ENCODE results near the gene HSPA12A.

The HSPA12A gene

GRCh38 chr10:116741391-116742351, 695 bp downstream of the HSPA12A start:
- Histone ChIP-seq H3F3A (ENCODE audit: insufficient read depth, low read length) (no peaks in the 10 kb centered on the region), H3K9me3 (replicated peaks; ENCODE audit: insufficient read depth, low read length) (no peaks in the 10 kb centered on the region), H3K9ac (ENCODE audit: low read length) (peak overlapping the region; percentile 16; the same call in 1 of the 2 replicates), H3K4me1 (ENCODE audit: low read length) (peaks cover 3% of the 10 kb centered on the region; the same call in 1 of the 2 replicates), H3K4me2 (ENCODE audit: low read depth, low read length) (peak overlapping the region; percentile 72; the same call in 1 of the 2 replicates), H2AFZ (ENCODE audit: low read length) (peak overlapping the region; percentile 38; the same call in 1 of the 2 replicates), H3K36me3 (replicated peaks; ENCODE audit: insufficient read depth, low read length) (no peaks in the 10 kb centered on the region), H3K9me2 (replicated peaks; ENCODE audit: insufficient read depth, low read length) (no peaks in the 10 kb centered on the region), H3K27ac (ENCODE audit: low read length) (no peak overlapping the region), H3K27me3 (replicated peaks; ENCODE audit: insufficient read depth, low read length) (peaks cover 6% of the 10 kb centered on the region; the same call in 1 of the 2 replicates), H4K20me1 (ENCODE audit: insufficient read depth, low read length) (no peaks in the 10 kb centered on the region), H3K79me2 (ENCODE audit: low read length) (no peaks in the 10 kb centered on the region), H3K4me3 (ENCODE audit: low read length) (peak overlapping the region; percentile 55)
- no peak for TF ChIP-seq EZH2phosphoT487 (IDR thresholded peaks at IDR 0.05; ENCODE audit: low read length)
- TF ChIP-seq EZH2 (optimal IDR thresholded peaks at IDR 0.05; ENCODE audit: low read depth, low read length) = no peak
- no peak for TF ChIP-seq CTCF (IDR thresholded peaks at IDR 0.05; ENCODE audit: low read length)
- no peak for DNase-seq

GRCh38 chr10:116740971-116741370, 1.4 kb downstream of the HSPA12A start:
- TF ChIP-seq EZH2 (optimal IDR thresholded peaks at IDR 0.05; ENCODE audit: low read depth, low read length) = no peak
- no peak for TF ChIP-seq CTCF (IDR thresholded peaks at IDR 0.05; ENCODE audit: low read length)
- no peak for TF ChIP-seq EZH2phosphoT487 (IDR thresholded peaks at IDR 0.05; ENCODE audit: low read length)
- Histone ChIP-seq H3K4me1 (ENCODE audit: low read length) (peaks cover 3% of the 10 kb centered on the region; the same call in 1 of the 2 replicates), H3K4me3 (ENCODE audit: low read length) (no peak overlapping the region), H3K9me3 (replicated peaks; ENCODE audit: insufficient read depth, low read length) (no peaks in the 10 kb centered on the region), H3K27me3 (replicated peaks; ENCODE audit: insufficient read depth, low read length) (peaks cover 6% of the 10 kb centered on the region; the same call in 1 of the 2 replicates), H3K79me2 (ENCODE audit: low read length) (no peaks in the 10 kb centered on the region), H2AFZ (ENCODE audit: low read length) (no peak overlapping the region), H3K27ac (ENCODE audit: low read length) (no peak overlapping the region), H3K4me2 (ENCODE audit: low read depth, low read length) (no peak overlapping the region), H3K9me2 (replicated peaks; ENCODE audit: insufficient read depth, low read length) (no peaks in the 10 kb centered on the region), H3K36me3 (replicated peaks; ENCODE audit: insufficient read depth, low read length) (no peaks in the 10 kb centered on the region), H3K9ac (ENCODE audit: low read length) (no peak overlapping the region), H3F3A (ENCODE audit: insufficient read depth, low read length) (no peaks in the 10 kb centered on the region), H4K20me1 (ENCODE audit: insufficient read depth, low read length) (no peaks in the 10 kb centered on the region)
- no peak for DNase-seq

GRCh38 chr10:116738339-116738738, 4.0 kb downstream of the HSPA12A start:
- H4K20me1 ChIP-seq (ENCODE audit: insufficient read depth, low read length) = no peaks in the 10 kb centered on the region
- H3K4me2 ChIP-seq (ENCODE audit: low read depth, low read length) = no peak overlapping the region
- H3K27ac ChIP-seq (ENCODE audit: low read length) = no peak overlapping the region
- no peaks in the 10 kb centered on the region for H3K9me2 ChIP-seq (replicated peaks; ENCODE audit: insufficient read depth, low read length)
- H3K9me3 ChIP-seq (replicated peaks; ENCODE audit: insufficient read depth, low read length) = no peaks in the 10 kb centered on the region
- TF ChIP-seq EZH2phosphoT487 (IDR thresholded peaks at IDR 0.05; ENCODE audit: low read length) (no peak), EZH2 (optimal IDR thresholded peaks at IDR 0.05; ENCODE audit: low read depth, low read length) (no peak), CTCF (IDR thresholded peaks at IDR 0.05; ENCODE audit: low read length) (no peak)
- no peak overlapping the region for H3K4me3 ChIP-seq (ENCODE audit: low read length)
- no peak for DNase-seq
- H3K27me3 ChIP-seq (replicated peaks; ENCODE audit: insufficient read depth, low read length) = peaks cover 6% of the 10 kb centered on the region; the same call in 1 of the 2 replicates
- H3K4me1 ChIP-seq (ENCODE audit: low read length) = peaks cover 3% of the 10 kb centered on the region; the same call in 1 of the 2 replicates
- no peaks in the 10 kb centered on the region for H3K79me2 ChIP-seq (ENCODE audit: low read length)
- no peaks in the 10 kb centered on the region for H3K36me3 ChIP-seq (replicated peaks; ENCODE audit: insufficient read depth, low read length)
- H3K9ac ChIP-seq (ENCODE audit: low read length) = no peak overlapping the region
- no peak overlapping the region for H2AFZ ChIP-seq (ENCODE audit: low read length)
- no peaks in the 10 kb centered on the region for H3F3A ChIP-seq (ENCODE audit: insufficient read depth, low read length)

All from MM.1S (cell line).